Activated gamma-delta T cell treated with Interleukin-2 at 50 U/mL for 16 hours (primary cell): Measurements from ENCODE around the gene ZNF862.

Experiments
- DNase-seq: peaks from one replicate; pipeline ENCODE4 v3.0.0-alpha.2; 2020

Gene ZNF862

GRCh38 chr7:149811831-149812490, 26.2 kb upstream of the ZNF862 start:
- DNase-seq: no peak

- DNase-seq: no peak
Observed at GRCh38 chr7:149813254-149814035, 24.7 kb upstream of the ZNF862 start.

- DNase-seq: no peak
Observed at GRCh38 chr7:149814494-149814893, 23.7 kb upstream of the ZNF862 start.

GRCh38 chr7:149815121-149815520, 23.1 kb upstream of the ZNF862 start:
- no peak for DNase-seq

GRCh38 chr7:149815661-149816266, 22.4 kb upstream of the ZNF862 start:
- no peak for DNase-seq

GRCh38 chr7:149816267-149816751, 21.9 kb upstream of the ZNF862 start:
- no peak for DNase-seq

GRCh38 chr7:149816794-149817193, 21.4 kb upstream of the ZNF862 start:
- no peak for DNase-seq

GRCh38 chr7:149817301-149817771, 20.8 kb upstream of the ZNF862 start:
- no peak for DNase-seq

- no peak for DNase-seq
Observed at GRCh38 chr7:149817836-149818535, 20.2 kb upstream of the ZNF862 start.

GRCh38 chr7:149818536-149818840, 19.7 kb upstream of the ZNF862 start:
- no peak for DNase-seq

- no peak for DNase-seq
Observed at GRCh38 chr7:149819141-149819960, 18.8 kb upstream of the ZNF862 start.

- no peak for DNase-seq
Observed at GRCh38 chr7:149819961-149820340, 18.2 kb upstream of the ZNF862 start.

- no peak for DNase-seq
Observed at GRCh38 chr7:149820622-149821190, 17.5 kb upstream of the ZNF862 start.

- DNase-seq: no peak
Observed at GRCh38 chr7:149821191-149822148, 16.7 kb upstream of the ZNF862 start.

GRCh38 chr7:149822353-149822943, 15.7 kb upstream of the ZNF862 start:
- DNase-seq: no peak

GRCh38 chr7:149823191-149823630, 15.0 kb upstream of the ZNF862 start:
- no peak for DNase-seq

GRCh38 chr7:149823631-149824199, 14.5 kb upstream of the ZNF862 start:
- no peak for DNase-seq

GRCh38 chr7:149824301-149824741, 13.9 kb upstream of the ZNF862 start:
- no peak for DNase-seq

GRCh38 chr7:149824748-149825566, 13.2 kb upstream of the ZNF862 start:
- DNase-seq: no peak
